GM21786 (cell line): ENCODE data around the gene THAP8.
"Not testable (repeated sequence)": the region's sequence is repeated elsewhere in the genome, so short reads cannot be mapped to it uniquely, and the experiment has no call there.

ENCODE experiments used
- ATAC-seq: cut with Tn5 transposase; IDR thresholded peaks from one replicate; pipeline ENCODE4 v1.9.1; 2021; ENCODE audit not compliant: unreplicated experiment

THAP8 gene

GRCh38 chr19:36072081-36072480 lies 18.0 kb upstream of the THAP8 start:
- ATAC-seq, result no peak

GRCh38 chr19:36068810-36069499 lies 14.9 kb upstream of the THAP8 start:
- ATAC-seq, result not testable (repeated sequence)

- ATAC-seq, result no peak
Observed at GRCh38 chr19:36067681-36068080, 13.6 kb upstream of the THAP8 start.

- ATAC-seq, result no peak
Observed at GRCh38 chr19:36064826-36065225, 10.7 kb upstream of the THAP8 start.

GRCh38 chr19:36061367-36061766 lies 7.3 kb upstream of the THAP8 start:
- ATAC-seq, result no peak

- ATAC-seq, result no peak
Observed at GRCh38 chr19:36060430-36060829, 6.3 kb upstream of the THAP8 start.

GRCh38 chr19:36059180-36059910 lies 5.3 kb upstream of the THAP8 start:
- no peak for ATAC-seq

GRCh38 chr19:36058481-36059179 lies 4.5 kb upstream of the THAP8 start:
- no peak for ATAC-seq

- peak; percentile 68 for ATAC-seq
Observed at GRCh38 chr19:36054733-36055686, 925 bp upstream of the THAP8 start, which contains the start of gene WDR62. WDR62 (plus strand) TSS chr19:36054897; CDS start chr19:36054972, 75 bp downstream.

GRCh38 chr19:36051637-36052036 lies 2.4 kb downstream of the THAP8 start:
- ATAC-seq, result no peak

GRCh38 chr19:36051236-36051635 lies 2.8 kb downstream of the THAP8 start:
- no peak for ATAC-seq

- ATAC-seq, result no peak
Observed at GRCh38 chr19:36049080-36049698, 4.9 kb downstream of the THAP8 start.

- no peak for ATAC-seq
Observed at GRCh38 chr19:36047835-36048234, 6.2 kb downstream of the THAP8 start.

GRCh38 chr19:36046443-36047050 lies 7.5 kb downstream of the THAP8 start:
- no peak for ATAC-seq

GRCh38 chr19:36043952-36044351 lies 10.1 kb downstream of the THAP8 start:
- ATAC-seq, result no peak

GRCh38 chr19:36041831-36042230 lies 12.3 kb downstream of the THAP8 start:
- ATAC-seq, result no peak

- ATAC-seq, result not testable (repeated sequence)
Observed at GRCh38 chr19:36041092-36041491, 13.0 kb downstream of the THAP8 start.

- no peak for ATAC-seq
Observed at GRCh38 chr19:36040495-36040894, 13.6 kb downstream of the THAP8 start.

GRCh38 chr19:36032251-36033104 lies 21.6 kb downstream of the THAP8 start, which contains the start of gene CLIP3:
CLIP3 (minus strand) TSS chr19:36032873; CDS start chr19:36032357, 516 bp downstream.
- ATAC-seq, result no peak
